T-helper 1 cell treated with Interleukin-12 subunit alpha and Interleukin-12 subunit beta and Interleukin-4 antibody, amounts not matched to agents 30 μg/mL and 1 μg/mL, for 36 hours (primary cell): ENCODE data around the gene PLA2G2C.

ENCODE experiments used
- H3K27ac Mint-ChIP-seq: one replicate; pipeline ENCODE4 v1.8.0; 2021; ENCODE audit warnings: mild to moderate bottlenecking, mixed read lengths
- H3K27me3 Mint-ChIP-seq: one replicate; pipeline ENCODE4 v1.8.0; 2021; ENCODE audit warnings: low read depth, mixed read lengths
- H3K36me3 Mint-ChIP-seq: one replicate; pipeline ENCODE4 v1.8.0; 2021; ENCODE audit warnings: low read depth, mixed read lengths
- H3K4me1 Mint-ChIP-seq: one replicate; pipeline ENCODE4 v1.8.0; 2021; ENCODE audit warnings: low read depth, mixed read lengths
- H3K4me3 Mint-ChIP-seq: one replicate; pipeline ENCODE4 v1.8.0; 2021; ENCODE audit warnings: mild to moderate bottlenecking, moderate library complexity, mixed read lengths
- H3K9me3 Mint-ChIP-seq: one replicate; pipeline ENCODE4 v1.8.0; 2021; ENCODE audit warnings: mixed read lengths

The PLA2G2C gene

DNA sequence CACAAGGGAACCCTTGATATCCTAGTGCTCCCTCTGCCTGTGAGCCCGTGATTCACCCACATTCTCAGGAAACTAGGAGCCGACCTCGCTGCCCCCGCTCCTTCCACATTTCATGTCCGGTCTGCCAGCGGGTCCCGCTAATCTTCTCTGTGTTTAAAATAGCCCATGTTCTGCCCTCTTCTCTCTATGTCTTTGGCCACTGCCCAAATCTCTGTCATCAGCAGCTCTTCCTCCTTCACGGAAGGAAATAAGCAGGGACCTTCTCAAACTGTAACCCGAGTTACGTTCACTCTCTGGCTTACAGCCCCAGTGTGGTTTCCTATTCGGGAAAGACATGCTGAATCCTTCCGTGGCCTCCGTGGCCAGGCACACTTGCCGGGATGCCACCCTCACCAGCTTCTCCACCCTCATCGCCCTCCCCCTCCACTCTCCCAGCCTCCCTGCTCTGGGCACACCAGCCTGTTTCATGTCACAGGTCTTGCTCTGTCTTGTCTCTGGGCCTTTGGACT is 21.6 kb downstream of the PLA2G2C start:
- H3K4me3 Mint-ChIP-seq, result no peak overlapping the region
- H3K9me3 Mint-ChIP-seq, result peaks cover 19% of the 10 kb centered on the region
- H3K27ac Mint-ChIP-seq, result no peak overlapping the region
- H3K27me3 Mint-ChIP-seq, result peaks cover 5% of the 10 kb centered on the region
- peaks cover 3% of the 10 kb centered on the region for H3K4me1 Mint-ChIP-seq
- H3K36me3 Mint-ChIP-seq, result peaks cover 1% of the 10 kb centered on the region

DNA sequence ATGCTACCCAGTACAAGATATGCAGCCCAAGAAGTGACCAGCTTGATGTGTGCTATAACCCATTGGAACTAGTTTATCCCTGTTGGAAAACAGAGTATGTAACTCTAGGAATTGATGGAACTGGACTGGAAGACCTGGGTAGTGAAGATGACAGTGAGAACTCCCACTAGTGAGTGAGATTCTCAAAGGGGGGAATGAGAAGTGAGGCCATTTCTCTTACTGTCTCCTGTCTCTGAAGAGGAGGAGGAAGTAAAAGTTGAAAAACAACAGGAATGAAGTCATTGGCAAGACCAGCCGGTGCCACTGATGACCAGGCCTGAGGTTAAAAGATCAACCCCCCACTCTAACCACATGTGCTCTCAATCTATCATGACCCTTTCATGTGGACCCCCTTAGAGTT is 26.3 kb downstream of the PLA2G2C start:
- Mint-ChIP-seq H3K27ac (no peak overlapping the region), H3K9me3 (peaks cover 21% of the 10 kb centered on the region), H3K4me1 (no peaks in the 10 kb centered on the region), H3K36me3 (peaks cover 1% of the 10 kb centered on the region), H3K27me3 (peaks cover under 1% of the 10 kb centered on the region), H3K4me3 (no peak overlapping the region)

DNA sequence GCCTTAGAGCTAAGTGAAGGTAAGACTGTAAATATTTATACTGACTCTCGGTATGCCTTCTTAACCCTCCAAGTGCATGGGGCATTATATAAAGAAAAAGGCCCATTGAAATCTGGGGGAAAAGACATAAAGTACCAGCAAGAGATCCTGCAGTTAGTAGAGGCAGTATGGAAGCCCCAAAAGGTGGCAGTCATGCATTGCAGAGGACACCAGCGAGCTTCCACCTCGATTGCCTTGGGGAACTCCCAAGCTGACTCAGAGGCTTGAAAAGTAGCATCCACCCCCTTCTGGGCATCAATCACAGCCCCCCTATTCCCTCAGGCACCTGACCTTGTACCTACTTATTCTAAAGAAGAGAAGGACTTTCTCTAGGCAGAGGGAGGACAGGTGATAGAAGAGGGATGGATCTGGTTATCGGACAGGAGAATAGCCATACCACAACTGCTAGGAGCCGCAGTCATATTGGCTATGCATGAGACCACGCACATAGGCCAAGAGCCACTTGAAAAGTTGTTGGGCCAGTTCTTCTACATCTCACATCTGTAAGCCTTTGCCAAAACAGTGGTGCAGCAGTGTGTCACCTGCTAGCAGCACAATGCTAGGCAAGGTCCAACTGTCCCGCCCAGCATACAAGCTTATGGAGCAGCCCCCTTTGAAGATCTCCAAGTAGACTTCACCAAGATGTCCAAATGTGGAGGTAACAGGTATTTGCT is 27.8 kb downstream of the PLA2G2C start:
- H3K4me1 Mint-ChIP-seq, result peaks cover 7% of the 10 kb centered on the region
- H3K27ac Mint-ChIP-seq, result no peak overlapping the region
- H3K27me3 Mint-ChIP-seq, result no peaks in the 10 kb centered on the region
- H3K36me3 Mint-ChIP-seq, result no peaks in the 10 kb centered on the region
- H3K4me3 Mint-ChIP-seq, result no peak overlapping the region
- H3K9me3 Mint-ChIP-seq, result peaks cover 21% of the 10 kb centered on the region

DNA sequence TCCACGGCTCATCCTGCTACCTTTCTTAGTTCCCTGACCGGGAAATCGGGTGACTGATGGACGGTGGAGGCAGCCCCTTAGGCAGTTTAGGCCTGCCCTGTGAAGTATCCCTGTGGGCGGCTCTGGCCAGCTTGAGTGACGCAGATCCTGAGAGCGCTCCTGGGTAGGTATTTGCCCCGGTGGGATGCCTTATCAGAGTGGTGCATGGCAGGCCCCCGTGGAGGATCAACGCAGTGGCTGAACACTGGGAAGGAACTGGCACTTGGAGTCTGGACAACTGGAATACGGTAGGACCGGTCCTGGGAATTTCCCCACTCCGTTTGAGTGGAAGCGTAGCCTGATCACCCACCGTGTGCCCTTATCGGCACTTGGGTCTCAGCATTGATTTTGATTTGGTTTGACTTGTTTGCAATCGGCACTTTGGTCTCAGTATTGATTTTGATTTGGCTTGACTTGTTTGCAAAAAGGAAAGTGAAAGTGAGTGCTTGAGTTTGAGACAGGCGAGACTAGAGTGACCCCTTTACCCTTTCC is 32.0 kb downstream of the PLA2G2C start:
- H3K4me3 Mint-ChIP-seq, result peak overlapping the region; percentile 43
- peaks cover 11% of the 10 kb centered on the region for H3K4me1 Mint-ChIP-seq
- H3K27ac Mint-ChIP-seq, result peak overlapping the region; percentile 70
- peaks cover 5% of the 10 kb centered on the region for H3K9me3 Mint-ChIP-seq
- H3K36me3 Mint-ChIP-seq, result no peaks in the 10 kb centered on the region
- H3K27me3 Mint-ChIP-seq, result no peaks in the 10 kb centered on the region

DNA sequence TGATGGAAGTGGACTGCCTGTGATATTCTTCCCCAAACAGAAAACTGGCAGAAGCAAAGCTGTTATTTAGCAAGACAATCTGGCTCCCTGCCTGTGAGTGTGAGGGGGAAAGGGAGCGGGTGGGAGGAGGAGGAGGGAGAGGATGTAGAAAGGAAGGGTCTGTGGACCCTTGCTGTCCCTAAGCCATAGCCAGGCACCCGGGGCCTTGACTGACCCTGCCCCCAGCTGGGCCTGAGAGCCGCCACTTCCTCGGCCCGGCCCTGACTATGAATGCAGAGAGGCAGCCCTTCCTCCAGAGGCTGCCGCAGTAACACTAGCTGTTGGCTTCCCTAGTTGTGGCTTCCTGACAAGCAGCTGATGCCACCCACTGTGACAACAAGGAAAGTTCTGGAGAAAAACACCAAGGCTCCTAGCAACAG is 33.3 kb downstream of the PLA2G2C start:
- H3K27me3 Mint-ChIP-seq, result no peaks in the 10 kb centered on the region
- H3K4me3 Mint-ChIP-seq, result no peak overlapping the region
- H3K27ac Mint-ChIP-seq, result peak overlapping the region; percentile 49
- H3K36me3 Mint-ChIP-seq, result no peaks in the 10 kb centered on the region
- peaks cover 11% of the 10 kb centered on the region for H3K4me1 Mint-ChIP-seq
- H3K9me3 Mint-ChIP-seq, result no peaks in the 10 kb centered on the region

DNA sequence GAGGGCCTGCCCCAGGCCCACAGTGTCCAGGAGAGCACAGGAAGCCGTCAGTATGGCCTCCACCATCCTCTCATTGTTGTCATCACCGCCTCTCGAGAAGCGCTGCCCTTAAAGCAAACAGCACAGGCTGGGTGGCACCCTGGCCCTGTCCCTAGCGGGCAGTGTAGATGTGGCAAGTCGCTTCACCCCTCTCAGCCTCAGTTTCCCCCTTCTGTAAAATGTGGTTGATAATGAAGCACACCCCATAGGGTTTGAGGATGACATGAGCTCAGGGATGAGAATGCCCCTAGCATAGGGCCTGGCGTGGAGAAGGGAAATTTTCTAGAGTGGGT is 33.8 kb downstream of the PLA2G2C start:
- Mint-ChIP-seq H3K36me3 (no peaks in the 10 kb centered on the region), H3K27ac (peak overlapping the region; percentile 49), H3K4me3 (peak overlapping the region; percentile 78), H3K27me3 (no peaks in the 10 kb centered on the region), H3K9me3 (no peaks in the 10 kb centered on the region), H3K4me1 (peaks cover 11% of the 10 kb centered on the region)

DNA sequence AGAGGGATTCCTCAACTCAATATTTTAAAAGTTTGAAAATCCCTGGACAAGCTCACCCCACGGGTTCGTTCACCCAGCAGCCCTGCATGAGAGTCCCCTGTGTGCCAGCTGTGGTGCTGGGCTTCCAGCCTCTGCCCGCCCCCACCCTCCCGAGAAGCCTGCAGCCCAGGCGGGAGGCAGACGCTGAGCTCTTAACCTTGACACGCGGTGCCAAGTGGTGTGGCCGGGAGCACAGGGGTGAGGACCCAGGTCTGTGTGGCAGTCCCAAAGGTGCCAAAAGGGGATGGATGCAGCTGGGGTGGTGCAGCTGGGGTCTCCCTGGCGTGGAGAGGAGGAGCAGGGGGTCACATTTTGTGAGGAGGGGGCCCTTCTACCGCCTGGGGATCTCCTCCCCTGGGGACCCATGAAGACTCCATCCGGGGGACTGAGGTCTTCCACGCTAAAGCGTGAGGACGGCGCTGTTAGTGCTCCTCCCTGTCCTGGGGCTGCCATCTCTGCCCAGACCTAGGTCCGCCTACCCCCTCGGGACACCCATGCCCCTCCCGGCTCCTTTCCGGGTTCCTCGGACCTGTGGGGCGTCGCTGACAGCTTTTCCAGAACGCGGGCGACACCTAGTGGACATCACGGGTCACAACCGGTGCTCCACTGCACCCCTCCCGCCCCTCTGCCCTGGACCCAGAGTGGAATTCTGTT is 34.3 kb downstream of the PLA2G2C start:
- Mint-ChIP-seq H3K27me3 (no peaks in the 10 kb centered on the region), H3K4me1 (peaks cover 11% of the 10 kb centered on the region), H3K36me3 (no peaks in the 10 kb centered on the region), H3K4me3 (peak overlapping the region; percentile 78), H3K9me3 (no peaks in the 10 kb centered on the region), H3K27ac (peak overlapping the region; percentile 49)

DNA sequence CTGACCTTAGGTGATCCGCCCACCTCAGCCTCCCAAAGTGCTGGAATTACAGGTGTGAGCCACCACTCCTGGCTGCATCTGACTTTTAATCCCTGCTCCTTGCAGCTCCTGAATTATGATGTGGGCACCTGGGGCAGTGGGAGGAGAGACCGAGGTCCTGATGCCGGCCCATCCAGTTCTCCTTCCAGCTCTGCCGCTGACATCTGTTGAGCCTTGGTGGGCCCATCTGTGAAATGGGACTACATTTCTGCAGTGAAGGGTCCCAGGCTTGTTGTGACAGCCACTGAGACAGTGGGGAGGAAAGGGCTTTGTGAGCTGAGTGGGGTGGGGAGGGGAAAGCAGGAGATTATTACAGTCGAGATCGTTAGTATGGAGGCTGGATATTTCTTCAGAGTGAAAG is 35.3 kb downstream of the PLA2G2C start:
- no peak overlapping the region for H3K4me3 Mint-ChIP-seq
- H3K4me1 Mint-ChIP-seq, result peaks cover 11% of the 10 kb centered on the region
- H3K36me3 Mint-ChIP-seq, result no peaks in the 10 kb centered on the region
- H3K27me3 Mint-ChIP-seq, result no peaks in the 10 kb centered on the region
- H3K27ac Mint-ChIP-seq, result no peak overlapping the region
- no peaks in the 10 kb centered on the region for H3K9me3 Mint-ChIP-seq

DNA sequence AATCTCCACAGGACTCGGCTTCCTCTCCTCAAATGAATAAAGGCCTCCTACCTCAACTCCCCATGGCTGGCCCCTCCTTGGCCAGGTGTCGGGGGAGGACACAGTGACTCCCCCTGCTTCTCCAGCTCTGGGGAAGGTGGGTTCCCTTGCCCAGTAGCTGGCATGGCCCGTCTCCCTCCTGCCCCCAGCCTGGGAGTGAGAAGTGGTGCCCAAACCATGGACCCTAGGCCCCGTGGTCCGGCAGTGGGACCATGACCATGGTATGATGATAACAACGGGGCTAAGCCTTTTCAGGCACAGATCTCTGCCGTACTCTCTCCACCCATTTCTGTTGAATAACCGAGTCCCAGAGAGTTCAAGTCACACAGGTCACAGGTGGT is 36.0 kb downstream of the PLA2G2C start:
- Mint-ChIP-seq H3K9me3 (no peaks in the 10 kb centered on the region), H3K4me1 (peaks cover 11% of the 10 kb centered on the region), H3K27me3 (no peaks in the 10 kb centered on the region), H3K36me3 (no peaks in the 10 kb centered on the region), H3K4me3 (no peak overlapping the region), H3K27ac (no peak overlapping the region)

DNA sequence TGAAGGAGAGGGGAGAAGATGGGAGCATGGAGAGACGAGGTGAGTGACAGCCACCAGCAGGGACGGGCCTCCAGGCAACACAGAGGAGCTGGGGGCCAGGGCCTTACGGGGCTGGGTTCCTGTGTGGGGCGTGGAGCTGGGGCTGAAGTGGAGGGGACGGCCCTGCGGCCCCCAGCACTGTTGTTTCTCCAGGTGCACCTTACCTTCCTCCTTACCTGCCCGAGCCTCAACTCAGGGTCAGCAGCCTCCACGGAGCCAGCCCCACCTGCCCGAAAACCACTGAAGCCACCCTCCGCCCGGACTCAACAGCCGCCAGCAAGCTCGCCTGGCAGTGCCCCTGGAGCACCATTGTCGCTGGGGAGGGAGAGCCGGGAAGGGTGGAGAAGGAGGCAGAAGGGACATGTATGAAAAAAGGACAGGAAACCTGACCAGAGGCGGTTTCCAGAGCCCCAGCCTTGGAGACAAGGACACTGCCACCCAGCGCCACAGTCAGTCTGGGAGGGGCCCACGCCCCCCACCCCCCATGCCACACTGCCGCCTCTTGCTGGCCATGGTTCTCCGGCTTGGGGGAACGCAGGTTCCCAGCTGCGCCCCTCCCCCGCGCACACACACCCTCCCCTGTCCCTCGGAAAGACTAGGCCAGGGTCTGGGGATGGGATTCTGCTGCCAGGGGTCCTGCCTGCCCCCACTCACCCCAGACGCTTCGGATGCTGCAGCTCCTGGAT is 36.6 kb downstream of the PLA2G2C start:
- Mint-ChIP-seq H3K36me3 (no peaks in the 10 kb centered on the region), H3K4me3 (no peak overlapping the region), H3K4me1 (peaks cover 9% of the 10 kb centered on the region), H3K27ac (no peak overlapping the region), H3K9me3 (no peaks in the 10 kb centered on the region), H3K27me3 (no peaks in the 10 kb centered on the region)

DNA sequence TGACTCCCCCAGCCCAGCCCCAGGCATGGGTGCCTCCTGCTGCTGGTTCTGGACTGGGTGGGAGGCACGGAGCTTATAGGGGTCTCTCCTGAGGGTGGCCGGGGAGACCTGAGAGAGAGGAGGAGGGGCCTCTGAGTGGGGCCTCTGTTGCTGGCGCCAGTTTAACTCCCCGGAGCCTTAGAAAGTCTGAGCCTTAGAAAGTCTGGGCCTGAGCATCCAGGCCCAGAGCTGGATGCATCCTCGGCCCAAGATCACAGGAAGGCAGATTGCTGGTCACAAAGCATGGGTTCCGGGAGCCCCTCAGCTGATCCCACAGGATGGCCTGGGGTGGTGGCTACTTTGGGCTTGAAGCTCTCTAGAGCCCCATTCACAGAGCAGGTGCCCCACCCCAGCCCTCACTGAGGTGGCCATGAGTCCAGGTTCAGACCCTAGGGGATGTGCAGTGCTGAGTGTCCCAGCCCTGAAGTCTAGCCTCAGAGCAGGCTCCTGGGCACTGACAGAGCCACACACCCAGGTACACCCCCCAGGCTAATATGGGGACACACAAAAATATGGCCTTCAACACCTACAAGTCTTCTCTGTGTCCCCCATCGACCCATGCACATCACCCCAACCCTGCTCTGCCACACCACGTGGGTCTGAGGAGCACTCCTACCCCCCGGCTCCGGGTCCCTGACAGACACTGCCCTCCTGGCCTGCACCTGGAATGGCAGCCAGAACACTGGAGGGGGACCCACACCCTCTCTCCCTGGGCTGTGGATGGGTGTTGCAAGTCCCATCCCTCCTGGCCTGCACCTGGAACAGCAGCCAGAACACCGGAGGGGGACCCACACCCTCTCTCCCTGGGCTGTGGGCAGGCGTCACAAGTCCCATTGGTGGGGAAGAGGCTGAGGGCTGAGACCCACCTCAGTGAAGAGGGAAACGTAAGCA is 37.5 kb downstream of the PLA2G2C start:
- H3K27ac Mint-ChIP-seq, result no peak overlapping the region
- no peak overlapping the region for H3K4me3 Mint-ChIP-seq
- H3K4me1 Mint-ChIP-seq, result peaks cover 4% of the 10 kb centered on the region
- H3K27me3 Mint-ChIP-seq, result no peaks in the 10 kb centered on the region
- H3K9me3 Mint-ChIP-seq, result no peaks in the 10 kb centered on the region
- H3K36me3 Mint-ChIP-seq, result no peaks in the 10 kb centered on the region

DNA sequence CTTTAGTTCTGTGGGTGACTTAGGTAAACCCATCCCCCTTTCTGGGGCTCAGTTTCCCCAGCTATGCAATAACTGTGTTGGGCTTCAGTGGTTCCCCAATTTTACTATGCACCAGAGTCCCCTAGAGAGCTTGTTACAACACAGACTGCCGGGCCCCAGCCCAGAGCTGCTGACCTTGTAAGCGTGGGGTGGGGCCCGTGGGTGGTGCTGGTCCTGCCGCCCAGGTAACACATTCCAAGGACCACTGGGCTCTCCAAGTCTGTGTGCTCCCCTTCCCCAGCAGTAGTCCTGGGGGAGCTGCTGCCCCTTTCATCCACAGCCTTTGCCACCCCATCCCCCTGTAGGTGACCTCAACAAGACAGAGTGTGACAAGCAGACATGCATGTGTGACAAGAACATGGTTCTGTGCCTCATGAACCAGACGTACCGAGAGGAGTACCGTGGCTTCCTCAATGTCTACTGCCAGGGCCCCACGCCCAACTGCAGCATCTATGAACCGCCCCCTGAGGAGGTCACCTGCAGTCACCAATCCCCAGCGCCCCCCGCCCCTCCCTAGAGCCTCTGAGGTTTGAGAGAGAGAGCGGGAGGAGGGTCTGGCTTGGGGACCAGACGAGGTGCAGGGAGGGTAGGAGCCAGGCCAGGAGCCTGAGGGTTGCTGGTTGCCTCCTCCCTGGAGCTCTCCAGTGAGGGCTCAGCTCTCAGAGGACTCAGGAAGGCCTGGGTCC is 38.3 kb downstream of the PLA2G2C start:
- H3K27me3 Mint-ChIP-seq, result no peaks in the 10 kb centered on the region

DNA sequence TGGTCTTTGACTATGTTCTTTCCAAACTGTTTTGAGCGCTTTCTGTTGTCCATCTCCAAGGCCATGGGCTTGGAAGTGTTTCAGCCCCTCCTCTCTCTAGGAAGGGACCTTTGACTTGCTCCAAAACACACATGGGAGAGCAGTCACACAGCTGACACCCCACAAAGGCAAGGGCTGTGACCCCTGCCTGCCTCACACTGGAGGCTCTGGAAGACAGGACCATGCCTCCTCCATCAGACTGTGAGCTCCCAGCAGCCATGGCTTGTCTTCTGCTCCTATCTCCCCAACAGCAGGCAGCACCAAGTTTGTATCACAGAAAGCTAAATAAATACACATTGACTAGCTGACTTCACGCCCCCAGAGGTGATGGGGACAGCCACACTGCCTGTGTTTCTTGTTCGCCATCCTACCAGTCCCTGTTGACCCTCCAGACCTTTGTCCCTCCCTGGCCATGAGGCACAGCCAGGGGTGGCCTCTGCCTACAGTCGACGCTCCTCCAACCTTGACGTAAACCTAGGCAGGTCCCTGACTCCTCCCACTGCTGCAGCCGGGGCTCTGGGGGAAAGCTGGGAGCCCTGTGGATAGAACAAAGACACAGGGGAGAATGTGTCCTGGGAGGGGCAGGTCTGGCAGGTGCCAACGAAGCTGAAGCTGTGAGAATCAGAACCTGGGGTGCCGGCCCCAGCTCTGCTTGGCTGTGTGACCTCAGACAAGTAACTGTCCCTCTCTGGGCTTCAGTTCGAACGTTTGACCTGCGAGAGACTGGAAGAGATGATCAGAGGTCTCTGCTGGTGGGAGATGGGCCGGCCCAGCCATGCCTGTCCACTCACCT is 42.4 kb downstream of the PLA2G2C start:
- Mint-ChIP-seq H3K9me3 (no peaks in the 10 kb centered on the region), H3K36me3 (no peaks in the 10 kb centered on the region), H3K27ac (no peak overlapping the region), H3K27me3 (no peaks in the 10 kb centered on the region), H3K4me3 (no peak overlapping the region), H3K4me1 (no peaks in the 10 kb centered on the region)

More for the DNA sequence above, 38.3 kb downstream of the PLA2G2C start:
- Mint-ChIP-seq H3K4me3 (no peak overlapping the region), H3K4me1 (peaks cover 4% of the 10 kb centered on the region), H3K9me3 (no peaks in the 10 kb centered on the region), H3K27ac (no peak overlapping the region), H3K36me3 (no peaks in the 10 kb centered on the region)
